ENCODE results near the gene PACC1.

DNA sequence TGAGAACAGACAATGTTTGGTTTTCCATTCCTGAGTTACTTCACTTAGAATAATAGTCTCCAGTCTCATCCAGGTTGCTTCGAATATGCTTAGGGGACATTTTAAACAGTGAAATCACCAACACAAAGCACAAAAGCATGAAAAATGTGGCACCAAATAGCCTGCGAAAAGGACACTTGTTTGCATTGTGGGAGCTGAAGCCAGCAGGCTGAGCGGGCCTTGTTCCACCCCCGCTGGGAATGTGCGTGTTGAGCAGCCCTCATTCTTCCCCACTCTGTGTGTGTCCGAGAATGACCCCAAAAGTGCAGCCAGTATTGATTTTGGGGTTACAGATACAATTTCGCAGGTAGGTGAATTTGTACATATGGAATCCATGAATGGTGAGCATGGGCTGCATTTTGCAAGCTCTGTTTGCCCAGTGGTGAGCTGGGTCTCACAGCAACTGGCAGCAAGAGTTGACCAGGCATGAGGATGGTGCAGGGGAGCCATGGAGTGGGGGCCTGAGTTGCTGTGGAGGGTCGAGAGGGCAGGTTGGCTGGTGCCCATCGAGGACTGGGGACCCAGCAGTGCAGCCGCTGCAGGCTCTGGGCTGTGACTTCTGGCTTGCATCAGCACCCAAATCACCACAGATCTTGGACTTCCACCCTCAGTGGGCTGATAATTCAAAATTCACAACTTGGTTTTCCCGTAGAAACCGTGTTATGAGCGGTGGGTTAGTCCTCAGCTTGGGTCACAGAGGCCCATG lies 47.4 kb upstream of the PACC1 start:
- no peak for TF ChIP-seq CTCF (conservative IDR thresholded peaks at IDR 0.05; ENCODE audit: low read depth, low read length)
- no peak for TF ChIP-seq EZH2 (IDR thresholded peaks at IDR 0.05; ENCODE audit: borderline replicate concordance, low read depth, low read length, poor library complexity, severe bottlenecking)

Data from A673 (cell line).